Activated CD4-positive, alpha-beta T cell treated with anti-CD3 and anti-CD28 coated beads for 24 hours (primary cell): ENCODE measurements around the gene RNU2-1.
"Not testable (repeated sequence)": the region's sequence is repeated elsewhere in the genome, so short reads cannot be mapped to it uniquely, and the experiment has no call there.

ENCODE experiments used
- DNase-seq, 2 donors: peaks; one replicate each; pipeline ENCODE4 v3.0.0-alpha.2; 2020; ENCODE audit warnings: low read depth in 2 of 2

Gene RNU2-1

DNA sequence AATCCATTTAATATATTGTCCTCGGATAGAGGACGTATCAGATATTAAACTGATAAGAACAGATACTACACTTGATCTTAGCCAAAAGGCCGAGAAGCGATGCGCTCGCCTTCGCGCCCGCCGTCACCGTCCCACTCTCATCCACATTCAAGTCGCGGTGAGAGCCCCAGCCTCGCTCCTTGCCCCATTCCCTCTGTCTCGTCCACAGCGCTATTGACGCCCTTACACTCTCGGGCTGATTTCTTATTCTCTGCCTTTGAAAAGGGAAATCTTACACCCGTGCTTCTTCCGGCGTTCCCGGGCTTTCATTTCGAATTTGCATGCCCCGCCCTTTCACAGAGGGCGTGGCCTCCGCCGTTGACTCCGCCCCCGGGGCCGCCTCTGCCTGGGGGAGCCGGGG, at the start of gene RNU2-1:
Gene RNU2-1 (minus strand): TSS at position 101 of the 400 bp plus-strand sequence.
- not testable (repeated sequence) for DNase-seq

- DNase-seq = not testable (repeated sequence)
Measured at GRCh38 chr17:43272914-43273313, 39.1 kb upstream of the RNU2-1 start.

DNA sequence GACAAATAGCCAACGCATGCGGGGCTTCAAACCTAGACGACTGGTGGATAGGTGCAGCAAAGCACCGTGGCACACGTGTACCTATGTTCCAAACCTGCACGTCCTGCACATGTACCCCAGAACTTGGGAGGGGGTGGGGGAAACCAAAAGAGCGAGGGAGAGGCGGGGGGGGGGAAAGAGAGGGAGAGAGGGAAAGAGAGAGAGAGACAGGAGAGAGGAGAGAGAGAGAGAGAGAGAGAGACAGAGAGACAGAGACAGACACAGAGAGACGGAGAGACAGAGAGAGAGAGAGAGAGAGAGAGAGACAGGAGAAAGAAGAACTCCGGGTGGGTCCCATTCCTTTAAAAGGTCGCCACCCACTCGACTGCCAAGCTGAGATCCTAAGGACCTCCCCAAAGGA, 38.7 kb upstream of the RNU2-1 start:
- DNase-seq = not testable (repeated sequence)

GRCh38 chr17:43270552-43271504, 37.1 kb upstream of the RNU2-1 start:
- DNase-seq = not testable (repeated sequence)

GRCh38 chr17:43246456-43246855, 12.7 kb upstream of the RNU2-1 start:
- not testable (repeated sequence) for DNase-seq

- not testable (repeated sequence) for DNase-seq
Measured at GRCh38 chr17:43240596-43241352, 7.0 kb upstream of the RNU2-1 start.

DNA sequence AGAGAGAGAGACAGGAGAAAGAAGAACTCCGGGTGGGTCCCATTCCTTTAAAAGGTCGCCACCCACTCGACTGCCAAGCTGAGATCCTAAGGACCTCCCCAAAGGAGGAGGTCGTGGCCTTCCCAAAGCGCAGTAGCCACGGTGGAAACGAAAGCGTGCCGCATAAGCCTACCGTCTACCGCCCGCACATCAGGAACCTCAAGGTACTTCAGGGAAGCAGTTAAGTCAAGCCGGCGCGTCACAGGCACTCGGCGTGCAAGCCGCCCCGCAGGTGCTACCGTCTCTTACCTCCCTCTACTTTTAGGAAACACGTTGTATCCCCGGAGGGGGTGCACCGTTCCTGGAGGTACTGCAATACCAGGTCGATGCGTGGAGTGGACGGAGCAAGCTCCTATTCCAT, 5.8 kb upstream of the RNU2-1 start:
- DNase-seq = not testable (repeated sequence)

GRCh38 chr17:43233263-43233662, 514 bp downstream of the RNU2-1 start:
- DNase-seq = not testable (repeated sequence)

DNA sequence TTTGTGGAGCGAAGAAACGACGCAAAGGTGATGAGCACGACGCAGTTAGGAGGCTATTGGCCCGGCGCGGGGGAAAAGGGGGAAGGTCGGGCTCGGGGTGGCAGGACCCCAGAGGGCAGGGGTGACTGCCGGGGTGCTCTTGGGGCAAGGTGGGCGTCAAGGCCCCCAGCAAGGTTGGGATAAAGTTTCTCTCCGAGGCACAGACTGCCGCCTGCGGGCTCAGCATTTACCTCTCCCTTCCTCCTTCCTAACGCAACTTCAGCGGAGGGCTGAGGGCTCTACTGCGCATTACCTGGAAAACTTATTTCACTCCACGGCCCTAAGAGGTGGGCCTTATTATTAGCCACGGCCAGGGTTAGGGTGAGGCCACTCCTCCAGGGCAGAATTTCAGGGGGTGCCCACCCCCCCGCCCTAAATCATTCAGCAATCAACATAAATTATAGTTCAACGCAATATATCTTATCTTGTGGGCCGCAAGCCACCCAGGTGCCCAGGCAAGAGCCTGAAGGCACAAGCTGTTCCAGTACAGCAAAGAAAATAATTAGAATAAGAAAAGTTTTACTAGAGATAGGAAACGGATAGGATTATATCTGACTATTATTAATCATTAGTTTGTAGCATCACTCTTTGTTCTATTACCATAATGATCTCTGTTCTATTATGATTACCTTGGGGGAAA, 1.6 kb downstream of the RNU2-1 start:
- DNase-seq = not testable (repeated sequence)

GRCh38 chr17:43231205-43232020, 2.4 kb downstream of the RNU2-1 start:
- DNase-seq = not testable (repeated sequence)

- DNase-seq = not testable (repeated sequence)
Measured at GRCh38 chr17:43228020-43228782, 5.6 kb downstream of the RNU2-1 start, which contains the start of gene CCDC200. CCDC200 (minus strand) TSS chr17:43228623; CDS start chr17:43228554, 69 bp downstream.

DNA sequence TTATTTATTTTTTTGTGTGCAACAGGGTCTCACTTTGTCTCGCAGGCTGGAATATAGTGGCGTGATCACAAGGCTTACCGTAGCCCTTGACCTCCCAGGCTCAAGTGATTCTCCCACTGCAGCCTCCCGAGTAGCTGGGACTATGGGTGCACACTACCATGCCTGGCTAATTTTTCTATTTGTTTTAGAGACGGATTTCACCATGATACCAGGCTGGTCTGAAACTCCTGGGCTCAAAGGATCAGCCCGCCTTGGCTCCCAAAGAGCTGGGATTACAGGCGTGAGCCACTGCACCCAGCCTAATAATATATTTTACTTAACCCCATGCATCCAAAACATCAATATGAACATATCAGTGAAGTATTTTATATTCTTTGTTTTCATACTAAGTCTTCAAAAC, 7.4 kb downstream of the RNU2-1 start:
- no peak for DNase-seq

- DNase-seq = no peak
Measured at GRCh38 chr17:43224146-43224705, 9.6 kb downstream of the RNU2-1 start.

DNA sequence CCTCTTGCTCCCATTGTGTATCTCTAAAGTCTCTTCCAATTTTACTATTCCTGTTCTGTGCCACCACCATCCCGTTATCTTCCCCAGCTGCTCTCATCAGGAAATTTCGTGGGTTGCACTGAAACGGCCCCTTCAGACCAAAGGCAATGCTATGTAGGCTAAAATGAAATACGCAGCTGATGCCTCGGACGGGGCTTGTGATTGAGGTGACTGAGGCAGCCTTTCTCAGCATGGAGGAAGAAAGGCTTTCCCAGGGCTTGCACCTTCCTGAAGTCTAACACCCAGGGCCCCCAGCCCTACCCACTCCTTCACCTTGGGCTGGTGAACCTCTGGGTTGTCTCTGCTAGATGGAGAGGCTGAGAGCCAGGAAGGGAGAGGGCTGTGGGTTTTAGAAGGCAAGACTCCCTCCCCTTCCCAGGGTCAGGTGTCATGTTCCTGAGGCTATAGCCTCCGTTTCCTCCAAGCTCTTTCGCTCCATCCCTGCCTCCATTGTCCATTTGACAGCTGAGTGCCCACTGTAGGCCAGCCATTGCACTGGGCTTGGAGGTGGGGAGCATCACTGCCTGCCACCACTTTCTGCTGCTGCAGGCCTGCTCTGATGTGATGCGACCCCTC, 13.2 kb downstream of the RNU2-1 start:
- no peak for DNase-seq

DNA sequence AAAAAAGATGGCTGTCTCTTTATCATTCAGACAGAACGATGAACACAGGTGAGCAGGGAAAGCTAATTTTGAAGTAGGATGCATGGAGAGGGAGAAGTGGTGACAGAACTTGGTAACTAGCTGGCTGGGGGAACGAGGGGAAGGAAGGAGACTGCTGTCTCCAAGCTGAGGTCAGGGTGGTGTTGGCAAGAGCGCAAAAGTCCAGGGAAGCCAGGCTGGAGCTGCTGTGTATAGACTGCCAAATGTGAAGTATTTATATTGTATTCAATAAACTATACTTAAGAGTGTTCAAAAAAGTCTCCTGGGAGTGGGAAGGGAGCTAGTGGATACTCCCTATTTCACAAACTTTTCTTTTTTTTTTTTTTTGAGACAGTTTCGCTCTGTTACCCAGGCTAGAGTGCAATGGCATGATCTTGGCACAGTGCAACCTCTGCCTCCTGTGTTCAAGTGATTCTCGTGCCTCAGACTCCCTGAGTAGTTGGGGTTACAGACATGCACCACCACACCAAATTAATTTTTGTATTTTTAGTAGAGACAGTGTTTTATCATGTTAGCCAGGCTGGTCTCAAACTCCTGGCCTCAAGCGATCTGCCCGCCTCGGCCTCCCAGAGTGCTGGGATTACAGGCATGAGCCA, 13.9 kb downstream of the RNU2-1 start:
- DNase-seq = no peak

GRCh38 chr17:43219001-43219400, 14.8 kb downstream of the RNU2-1 start:
- DNase-seq = no peak

DNA sequence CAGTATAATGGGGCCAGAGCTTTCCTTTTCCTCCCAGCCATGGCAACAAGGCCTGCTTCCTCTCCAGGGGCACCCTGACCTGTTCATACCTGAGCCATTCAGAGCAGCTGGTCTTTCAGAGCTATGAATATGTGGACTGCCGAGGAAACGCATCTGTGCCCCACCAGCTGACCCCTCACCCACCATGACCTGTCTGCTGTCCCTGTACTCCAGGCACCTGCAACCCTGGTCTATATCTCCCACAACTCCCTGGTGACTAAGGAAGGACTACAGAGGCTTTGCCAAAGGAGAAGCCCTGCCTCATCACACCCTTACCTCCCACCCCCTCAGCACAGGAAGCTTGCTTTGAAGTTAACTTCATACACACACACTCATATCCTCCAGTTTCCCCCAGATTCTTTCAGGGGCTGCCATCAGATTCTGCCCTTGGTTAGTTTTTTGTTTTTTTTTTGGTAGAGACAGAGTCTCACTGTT, 16.1 kb downstream of the RNU2-1 start:
- DNase-seq = no peak

DNA sequence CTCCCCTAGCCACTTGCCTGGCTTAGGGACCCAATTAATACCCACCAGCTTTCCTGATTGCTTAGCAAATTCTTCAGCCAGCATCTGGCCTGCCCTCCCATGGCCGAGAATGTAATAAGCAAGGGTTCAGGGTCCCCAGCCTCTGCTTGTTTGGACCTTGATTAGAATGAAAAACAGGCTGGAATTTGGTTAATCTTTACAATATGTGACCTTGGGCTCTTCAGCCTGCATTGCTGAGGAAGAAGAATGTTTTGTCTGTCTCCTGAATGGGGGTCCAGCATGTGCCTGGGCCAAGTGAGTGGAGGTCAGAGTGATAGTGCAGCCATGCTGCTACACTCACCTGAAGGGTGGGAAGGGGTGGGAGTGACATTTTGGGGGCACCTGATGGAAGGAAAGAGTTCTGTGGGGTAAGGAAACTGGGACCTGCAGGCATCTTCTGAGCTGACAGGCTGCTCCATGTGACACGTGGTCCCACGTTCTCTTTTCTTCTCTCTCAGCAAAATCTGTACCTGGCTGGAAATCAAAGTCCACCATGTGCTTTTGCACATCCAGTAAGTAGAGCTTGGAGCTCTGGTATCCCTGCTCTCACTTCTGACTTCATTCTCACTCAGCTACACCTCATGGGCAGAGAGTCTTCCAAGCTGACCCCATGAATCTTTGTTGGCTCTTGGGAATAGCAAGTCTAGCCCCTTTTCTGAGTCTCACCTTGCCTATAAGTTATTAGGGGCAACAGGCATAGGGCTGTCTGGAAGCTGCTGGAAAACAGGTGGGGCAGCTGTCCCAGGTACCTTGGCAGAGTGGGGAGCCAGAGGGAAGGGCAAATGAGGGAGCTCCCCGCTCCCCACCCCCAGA, 16.8 kb downstream of the RNU2-1 start:
- no peak for DNase-seq
